PC-3 (cell line): ENCODE data around the gene ENTR1.

Source experiments
- CTCF ChIP-seq: fragments of 300-600 bp; sonication (generic); conservative IDR thresholded peaks from 2 replicates; pipeline ENCODE4 v1.5.1; 2017; ENCODE audit warnings: antibody characterized with exemption, low read depth, mild to moderate bottlenecking, low read length
- EZH2 ChIP-seq: fragments of 300-600 bp; sonication (generic); IDR thresholded peaks from one replicate; pipeline ENCODE4 v1.6.1; 2017; ENCODE audit warnings: antibody characterized with exemption, mild to moderate bottlenecking, low read length; ENCODE audit not compliant: unreplicated experiment

GRCh38 chr9:136438548-136439480 lies 28.4 kb upstream of the ENTR1 start:
- TF ChIP-seq CTCF (no peak), EZH2 (no peak)
